ENCODE measurements around the gene MYO5A. TPM values are rescaled to one million over a fixed set of nuclear protein-coding genes. Genes with fewer than 3 reads are reported as not detected.

Gene MYO5A
- total and polyA plus RNA-seq, 3 donors from 2014 or later, result 11.7 to 35.5 (median 24.3) TPM

DNA sequence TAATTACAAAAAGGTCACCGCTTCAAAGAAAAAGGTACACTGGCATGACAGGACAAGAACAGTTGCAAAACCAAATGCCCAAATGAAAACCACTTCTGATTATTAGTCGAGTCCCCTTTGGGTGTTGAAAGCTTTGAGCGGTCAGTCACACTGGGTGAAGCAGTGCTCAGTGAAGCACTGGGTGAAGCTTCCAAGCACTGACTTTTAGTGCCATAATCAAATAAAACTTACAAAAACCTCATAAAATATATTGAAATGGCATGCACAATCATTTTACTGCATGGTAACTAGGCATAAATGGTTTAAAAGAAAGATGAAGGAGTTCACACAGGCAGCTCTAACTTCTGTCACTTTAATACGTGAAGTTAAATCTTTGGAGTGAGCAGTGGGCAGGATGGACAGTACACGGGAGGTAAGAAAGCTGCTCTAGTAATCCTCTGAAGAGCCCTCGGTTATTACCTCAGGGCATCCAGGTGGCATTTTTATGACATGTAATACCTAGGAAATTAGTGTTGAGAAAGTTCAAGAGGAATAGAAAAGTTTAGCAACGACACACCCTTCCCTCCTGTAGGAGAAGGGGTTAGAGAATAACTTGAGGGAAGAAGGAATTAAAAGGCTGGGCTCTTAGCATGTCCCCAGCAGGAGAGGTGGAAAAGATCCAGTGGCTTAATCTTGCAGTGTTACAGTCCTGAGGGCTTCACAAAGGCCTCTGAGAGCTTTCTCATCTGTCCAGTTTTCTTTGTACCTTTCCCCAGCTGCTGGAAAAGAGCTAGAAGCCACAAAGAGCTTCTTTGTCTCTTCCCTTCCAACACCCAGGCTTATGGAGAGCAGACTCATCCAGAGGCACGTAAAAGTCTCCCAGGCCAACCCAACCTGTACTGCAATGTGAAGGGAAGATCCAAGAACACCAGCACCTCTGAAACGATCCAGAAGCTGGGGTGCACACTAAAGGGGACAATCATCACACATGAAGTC, 168.2 kb downstream of the MYO5A start:
- DNase-seq, result no peak
- no peaks in the 10 kb centered on the region for H3K36me3 ChIP-seq (ENCODE audit: low read depth, missing control alignments)

DNA sequence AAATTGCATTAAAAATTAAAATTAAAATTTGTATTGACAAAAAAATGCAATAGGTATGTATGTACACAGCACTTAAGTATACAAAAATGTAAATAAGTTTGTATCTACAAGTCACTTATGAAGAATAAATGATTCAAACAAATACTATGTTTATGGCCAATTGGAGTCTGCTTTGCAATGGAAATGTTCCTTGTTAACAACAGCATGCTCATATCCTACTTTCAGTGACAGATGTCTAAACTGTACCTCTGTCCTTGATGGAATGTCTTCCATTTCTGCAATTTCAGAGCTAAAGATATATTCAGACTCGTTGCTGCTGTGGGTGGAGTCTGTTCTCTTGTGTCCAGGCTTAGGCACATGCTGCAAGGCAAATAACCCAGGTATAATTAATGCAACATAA, 169.0 kb downstream of the MYO5A start:
- intact Hi-C loops (cut with DNase I; ENCODE audit: low total_unique reads), result no loop called here
- no peaks in the 10 kb centered on the region for H3K36me3 ChIP-seq (ENCODE audit: low read depth, missing control alignments)
- H3K27me3 ChIP-seq, result no peaks in the 10 kb centered on the region
- no peak overlapping the region for H3K4me3 ChIP-seq
- 89 to 96% methylated on average over 1 of the region's 1 CpG for WGBS, 2 donors
- TF ChIP-seq POLR2A (IDR thresholded peaks at IDR 0.05) (no peak), CTCF (IDR thresholded peaks at IDR 0.05) (no peak)
- no peak overlapping the region for H3K27ac ChIP-seq
- H3K9me3 ChIP-seq, result no peaks in the 10 kb centered on the region
- no peaks in the 10 kb centered on the region for H3K4me1 ChIP-seq
- no peak for DNase-seq

More for the DNA sequence above, 168.2 kb downstream of the MYO5A start:
- Histone ChIP-seq H3K9me3 (no peaks in the 10 kb centered on the region), H3K27ac (no peak overlapping the region), H3K4me1 (no peaks in the 10 kb centered on the region), H3K27me3 (no peaks in the 10 kb centered on the region), H3K4me3 (no peak overlapping the region)
- TF ChIP-seq CTCF (IDR thresholded peaks at IDR 0.05) (no peak), POLR2A (IDR thresholded peaks at IDR 0.05) (no peak)
- WGBS, 2 donors, result 87 to 89% methylated on average over 9 of the region's 9 CpGs
- intact Hi-C loops (cut with DNase I; ENCODE audit: low total_unique reads), result no loop called here

GRCh38 chr15:52357949-52358348, 170.7 kb downstream of the MYO5A start:
- WGBS, 2 donors, result 91 to 95% methylated on average over 5 of the region's 5 CpGs
- intact Hi-C loops (cut with DNase I; ENCODE audit: low total_unique reads), result no loop called here
- no peak overlapping the region for H3K27ac ChIP-seq
- no peak for TF ChIP-seq CTCF (IDR thresholded peaks at IDR 0.05)
- TF ChIP-seq POLR2A (IDR thresholded peaks at IDR 0.05), result no peak
- H3K9me3 ChIP-seq, result no peaks in the 10 kb centered on the region
- no peak for DNase-seq
- H3K4me3 ChIP-seq, result no peak overlapping the region
- no peaks in the 10 kb centered on the region for H3K27me3 ChIP-seq
- H3K4me1 ChIP-seq, result no peaks in the 10 kb centered on the region
- H3K36me3 ChIP-seq (ENCODE audit: low read depth, missing control alignments), result no peaks in the 10 kb centered on the region

GRCh38 chr15:52352086-52352485, 176.6 kb downstream of the MYO5A start:
- Histone ChIP-seq H3K27ac (no peak overlapping the region), H3K36me3 (ENCODE audit: low read depth, missing control alignments) (no peaks in the 10 kb centered on the region)
- no peak for DNase-seq

More at GRCh38 chr15:52352086-52352485, 176.6 kb downstream of the MYO5A start:
- H3K4me3 ChIP-seq, result no peak overlapping the region
- no peak for TF ChIP-seq CTCF (IDR thresholded peaks at IDR 0.05)
- no peak for TF ChIP-seq POLR2A (IDR thresholded peaks at IDR 0.05)
- intact Hi-C loops (cut with DNase I; ENCODE audit: low total_unique reads), result no loop called here
- no peaks in the 10 kb centered on the region for H3K9me3 ChIP-seq
- no peaks in the 10 kb centered on the region for H3K4me1 ChIP-seq
- no peaks in the 10 kb centered on the region for H3K27me3 ChIP-seq
- 89% methylated on average over 1 of the region's 1 CpG for WGBS, 2 donors
